GM18873 (cell line): ENCODE data around the gene ZFPM1.

Source experiments
- ATAC-seq: cut with Tn5 transposase; IDR thresholded peaks from one replicate; pipeline ENCODE4 v1.9.1; 2021; ENCODE audit warnings: mild to moderate bottlenecking, moderate library complexity, moderate number of reproducible peaks; ENCODE audit not compliant: unreplicated experiment, low FRiP score

The ZFPM1 gene

DNA sequence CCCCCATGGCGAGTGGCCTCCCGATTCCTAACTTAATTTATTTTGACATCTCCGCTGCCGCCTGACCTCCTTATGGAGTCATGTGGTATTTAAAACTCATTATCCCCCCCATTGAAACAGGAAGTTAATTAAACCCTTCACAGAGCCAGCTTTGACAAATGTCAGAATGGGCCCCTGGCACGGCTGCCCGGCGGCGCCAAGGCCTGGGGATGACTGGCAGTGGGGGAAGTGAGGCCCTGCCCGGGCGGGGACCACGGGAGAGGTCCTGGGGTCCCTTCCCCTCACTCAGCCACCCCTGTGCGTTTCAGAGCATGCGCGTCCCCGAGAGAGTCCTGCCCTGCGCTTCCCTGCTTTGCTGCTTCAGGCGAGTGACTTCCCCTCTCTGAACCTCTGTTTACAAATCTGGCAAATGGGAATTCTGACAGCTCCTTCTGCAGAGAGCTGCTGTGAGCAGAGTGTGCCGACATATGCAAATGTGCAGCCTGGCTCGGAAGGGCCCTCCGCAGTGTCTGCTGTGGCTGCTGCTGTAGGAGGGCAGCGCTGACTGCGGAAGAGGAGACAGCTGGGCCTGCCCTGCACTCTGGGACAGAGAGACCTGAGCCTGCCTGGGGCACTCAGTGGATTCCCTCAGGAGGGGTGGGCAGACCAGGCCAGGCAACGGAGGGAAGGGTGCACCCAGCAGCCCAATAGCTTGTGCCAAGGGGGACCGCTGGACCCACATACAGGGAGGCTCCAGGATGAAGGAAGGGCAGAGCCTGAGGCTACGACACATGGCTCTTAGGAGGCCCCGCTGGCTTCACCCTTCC is 4.4 kb upstream of the ZFPM1 start:
- no peak for ATAC-seq

DNA sequence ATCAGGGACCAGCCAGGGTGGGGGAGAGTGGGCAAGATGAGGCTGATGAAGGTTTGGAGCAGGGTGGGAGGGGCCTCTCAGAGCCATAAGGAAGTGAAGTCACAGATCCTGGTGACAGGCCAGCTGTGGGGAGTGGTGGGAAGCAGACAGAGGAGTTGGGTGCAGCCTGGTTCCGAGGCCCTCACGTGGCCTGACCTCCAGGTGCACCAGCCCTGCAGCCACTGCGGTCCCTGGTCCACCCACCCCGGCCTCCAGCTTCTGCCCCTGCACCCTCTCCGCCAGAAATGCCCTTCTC is 3.9 kb upstream of the ZFPM1 start:
- ATAC-seq: no peak

DNA sequence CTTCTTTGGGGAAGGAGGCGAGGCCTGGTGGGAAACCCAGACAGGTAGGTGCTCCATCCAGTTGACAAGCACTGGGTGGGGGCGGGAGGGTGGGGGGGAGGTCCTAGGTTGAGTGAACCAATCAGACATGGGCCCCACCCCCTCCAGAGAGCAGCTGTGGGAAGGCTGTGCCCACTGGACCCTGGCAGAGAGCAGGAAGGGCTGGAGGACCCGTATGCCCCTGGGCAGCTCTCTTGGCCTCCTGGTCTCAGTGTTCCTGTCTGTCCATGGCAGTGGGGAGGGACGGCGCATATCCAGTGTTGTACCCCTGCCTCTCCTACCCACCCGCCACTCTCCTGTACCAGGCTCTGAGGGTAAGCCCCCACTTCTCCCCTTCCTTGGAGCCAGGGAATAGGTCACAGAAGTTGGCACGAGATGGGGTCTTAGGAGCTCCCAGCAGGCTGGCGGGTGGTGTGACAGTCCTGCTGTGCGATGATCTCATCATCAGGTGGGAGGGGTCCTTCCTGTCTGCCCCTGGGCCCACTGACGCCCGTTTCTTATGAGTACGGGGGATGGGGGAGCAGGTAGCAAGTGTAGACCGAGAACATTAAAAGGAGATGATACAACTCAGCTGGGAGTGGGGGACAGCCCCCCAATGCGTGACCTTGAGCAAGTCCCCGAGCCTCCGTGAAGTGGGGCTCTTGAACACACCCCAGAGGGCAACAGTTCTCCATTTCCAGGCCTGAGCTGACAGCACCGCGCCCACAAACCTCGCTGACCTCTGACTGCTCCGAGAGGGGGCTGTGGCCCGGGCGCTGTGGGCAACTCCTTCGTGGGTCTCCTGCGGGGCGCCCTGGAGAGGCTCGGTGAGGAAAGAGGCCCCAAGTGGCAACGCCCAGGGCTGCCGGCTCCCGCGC is 1.2 kb upstream of the ZFPM1 start:
- no peak for ATAC-seq

DNA sequence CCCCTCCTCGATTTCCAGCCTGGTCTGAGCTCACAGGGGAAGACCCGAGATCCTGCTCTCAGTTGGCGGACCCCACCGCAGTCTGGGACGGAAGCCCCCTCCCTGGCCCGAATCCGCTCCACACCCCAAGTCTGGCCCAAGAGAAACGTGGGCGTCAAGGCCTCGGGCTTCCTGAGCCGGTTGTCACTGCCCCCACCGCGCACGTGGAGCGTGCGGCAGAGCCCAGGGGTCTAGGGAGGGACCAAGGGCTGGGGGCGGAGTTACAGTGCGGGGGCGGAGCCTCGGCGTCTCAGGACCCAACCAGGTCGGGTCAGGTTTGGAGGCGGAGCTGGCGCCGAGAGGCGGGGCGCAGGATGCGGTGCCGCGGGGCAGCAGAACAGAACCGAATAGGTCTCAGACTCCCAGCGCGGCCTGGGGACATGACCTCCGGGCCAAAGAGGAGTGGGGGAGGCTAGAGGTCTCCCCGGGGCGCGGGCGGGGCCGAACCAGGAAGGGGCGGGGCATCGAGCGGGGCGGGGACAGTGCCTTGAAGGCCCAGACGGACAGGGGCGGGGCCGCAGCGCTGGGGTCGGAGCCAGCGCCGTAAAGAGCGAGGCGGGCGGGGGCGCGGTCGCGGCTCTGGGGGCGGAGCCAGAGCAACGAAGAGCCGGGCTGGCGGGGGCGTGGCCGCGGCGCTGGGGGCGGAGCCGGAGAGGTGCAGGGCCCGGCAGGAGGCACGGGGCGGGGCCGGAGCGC is 431 bp upstream of the ZFPM1 start:
- ATAC-seq: peak; percentile 32

DNA sequence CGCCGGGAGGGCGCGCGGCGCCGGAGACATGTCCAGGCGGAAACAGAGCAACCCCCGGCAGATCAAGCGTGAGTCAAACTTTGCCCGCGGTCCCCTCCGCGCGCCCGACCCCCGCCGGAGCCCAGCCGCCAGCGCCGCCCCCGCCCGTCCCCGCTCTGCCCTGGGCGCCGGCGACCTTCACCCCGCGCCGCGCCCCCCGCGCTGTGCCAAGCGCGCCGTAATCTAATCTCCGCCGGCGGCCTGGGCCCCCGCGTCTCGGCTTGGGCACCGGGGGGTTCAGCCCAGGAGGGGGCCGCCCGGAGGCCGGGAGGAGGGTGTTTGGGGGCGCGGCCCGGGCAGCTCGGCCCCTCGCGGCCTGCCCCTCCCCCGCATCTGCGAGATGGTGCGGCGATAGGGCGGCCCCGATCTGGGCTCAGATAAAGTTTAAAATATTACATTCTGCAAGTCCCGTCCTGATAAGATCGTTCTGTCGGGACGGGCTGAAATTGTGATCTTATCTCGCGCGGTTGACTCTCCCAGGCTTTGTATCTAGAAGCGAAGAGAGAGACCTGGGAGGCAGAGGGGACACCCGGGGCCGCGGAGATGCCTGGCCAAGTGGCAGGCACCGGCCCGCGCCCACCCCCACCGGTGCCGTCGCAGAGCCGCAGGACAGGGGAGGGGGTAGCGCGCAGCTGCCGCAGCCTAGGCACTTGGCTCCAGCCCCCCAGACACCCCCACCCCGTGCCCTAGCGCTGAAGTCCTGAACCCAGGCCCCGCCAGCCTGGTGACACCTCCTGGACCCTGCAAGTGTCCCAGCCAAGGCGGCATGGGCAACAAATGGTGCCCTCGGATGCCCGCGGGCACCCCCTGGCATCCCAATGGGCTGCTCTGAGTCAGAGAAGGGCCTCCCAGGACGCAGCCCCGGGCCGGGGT is 787 bp downstream of the ZFPM1 start:
- ATAC-seq: no peak

DNA sequence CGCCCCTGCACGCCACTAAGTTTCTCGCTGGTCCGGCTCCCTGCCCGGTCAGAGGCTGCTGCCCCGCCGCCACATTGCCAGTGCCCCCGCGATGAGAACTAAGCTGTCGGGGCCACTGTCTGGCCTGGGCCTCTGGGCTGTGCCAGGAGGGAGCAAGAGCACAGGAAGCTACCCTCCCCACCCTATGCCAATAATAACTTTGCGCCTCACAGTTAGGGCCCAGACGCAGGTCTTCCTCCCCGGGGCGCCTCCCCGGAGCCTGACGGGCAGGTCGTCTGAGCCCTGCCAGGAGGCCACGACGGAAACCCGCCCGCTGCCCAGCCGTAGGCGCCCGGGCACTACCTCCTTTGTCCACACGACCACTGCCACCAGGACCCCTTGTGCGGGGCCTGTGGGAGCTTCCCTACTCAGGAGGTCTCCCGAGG is 1.5 kb downstream of the ZFPM1 start:
- ATAC-seq: no peak

DNA sequence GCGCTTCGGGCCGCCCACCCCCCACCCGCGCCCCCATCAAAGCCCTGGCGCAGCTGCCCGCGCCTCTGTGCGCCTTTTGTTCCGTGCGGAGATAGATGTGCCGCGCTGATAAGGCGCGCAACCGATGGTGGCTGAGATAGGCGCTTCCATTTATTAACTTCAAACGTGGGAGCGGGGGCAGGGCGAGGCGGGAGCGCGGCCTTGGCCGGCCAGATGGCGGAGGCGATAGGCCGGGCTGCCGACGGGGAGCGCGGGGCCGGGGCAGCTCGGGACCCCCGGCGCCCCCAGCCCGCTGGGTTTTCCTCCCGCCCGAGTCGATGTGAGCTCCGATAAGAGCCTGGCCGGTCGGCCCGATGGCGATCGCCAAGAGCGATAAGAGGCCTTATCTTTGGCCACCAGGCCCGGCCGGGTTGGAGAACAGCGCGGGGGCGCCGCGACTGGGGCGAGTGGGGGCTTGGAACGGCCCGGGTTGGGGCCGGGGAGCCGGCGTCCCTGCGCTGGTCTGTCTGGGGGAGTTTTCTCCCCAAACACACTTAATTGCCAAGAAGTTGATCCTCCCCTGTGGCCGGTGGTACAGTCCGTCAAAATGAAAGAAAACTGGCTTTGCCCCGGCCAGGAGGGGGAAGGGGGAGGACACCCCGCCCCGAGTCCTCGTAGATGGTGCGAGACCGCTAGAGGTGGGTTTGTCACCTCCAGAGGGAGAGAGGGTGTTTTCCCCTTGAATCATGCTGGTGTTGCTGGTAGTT is 2.7 kb downstream of the ZFPM1 start:
- no peak for ATAC-seq

DNA sequence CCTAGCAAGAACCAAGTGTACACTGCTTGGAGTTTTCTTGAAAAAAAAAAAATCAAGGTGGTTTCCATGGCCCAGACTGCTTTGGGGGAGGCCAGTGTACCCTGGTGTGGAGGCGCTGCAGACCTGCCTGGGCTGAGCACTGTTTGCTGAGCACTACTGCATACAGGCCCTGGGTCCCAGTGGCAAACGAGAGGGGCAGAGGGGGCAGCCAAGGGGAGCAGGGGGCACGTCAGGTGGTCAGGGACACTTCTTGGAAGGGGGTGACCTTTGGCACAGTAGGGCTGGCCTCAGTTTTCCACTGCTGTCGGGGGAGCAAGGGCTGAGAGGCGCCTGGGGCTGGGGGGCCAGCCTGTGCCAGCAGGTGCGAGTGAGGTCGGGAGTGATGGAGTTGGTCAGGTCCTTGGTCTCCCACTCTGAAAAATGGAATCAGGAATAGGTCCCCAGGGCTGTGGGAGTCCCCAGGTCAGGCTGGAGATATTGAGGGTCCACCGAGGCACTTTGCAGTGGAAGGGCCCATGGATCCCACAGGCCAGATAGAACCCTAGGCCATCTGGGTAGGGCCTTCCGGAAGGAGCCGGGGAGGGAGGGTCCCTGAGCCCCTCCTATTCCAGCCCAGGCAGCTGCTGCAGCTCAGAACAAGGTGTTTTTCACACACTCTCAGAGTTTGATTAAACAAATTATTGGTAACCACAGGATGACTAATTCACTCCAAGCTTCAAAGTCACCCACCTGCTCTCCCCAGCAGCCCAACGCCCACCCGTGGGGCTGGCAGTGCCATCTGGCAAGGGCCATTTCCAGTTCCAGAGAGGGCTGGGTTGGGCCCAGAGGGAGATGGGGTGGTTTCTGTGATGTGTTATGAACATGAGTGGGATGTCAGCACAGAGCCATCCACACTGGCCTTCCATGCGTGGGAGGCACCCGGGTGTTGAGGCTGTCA is 3.5 kb downstream of the ZFPM1 start:
- no peak for ATAC-seq

DNA sequence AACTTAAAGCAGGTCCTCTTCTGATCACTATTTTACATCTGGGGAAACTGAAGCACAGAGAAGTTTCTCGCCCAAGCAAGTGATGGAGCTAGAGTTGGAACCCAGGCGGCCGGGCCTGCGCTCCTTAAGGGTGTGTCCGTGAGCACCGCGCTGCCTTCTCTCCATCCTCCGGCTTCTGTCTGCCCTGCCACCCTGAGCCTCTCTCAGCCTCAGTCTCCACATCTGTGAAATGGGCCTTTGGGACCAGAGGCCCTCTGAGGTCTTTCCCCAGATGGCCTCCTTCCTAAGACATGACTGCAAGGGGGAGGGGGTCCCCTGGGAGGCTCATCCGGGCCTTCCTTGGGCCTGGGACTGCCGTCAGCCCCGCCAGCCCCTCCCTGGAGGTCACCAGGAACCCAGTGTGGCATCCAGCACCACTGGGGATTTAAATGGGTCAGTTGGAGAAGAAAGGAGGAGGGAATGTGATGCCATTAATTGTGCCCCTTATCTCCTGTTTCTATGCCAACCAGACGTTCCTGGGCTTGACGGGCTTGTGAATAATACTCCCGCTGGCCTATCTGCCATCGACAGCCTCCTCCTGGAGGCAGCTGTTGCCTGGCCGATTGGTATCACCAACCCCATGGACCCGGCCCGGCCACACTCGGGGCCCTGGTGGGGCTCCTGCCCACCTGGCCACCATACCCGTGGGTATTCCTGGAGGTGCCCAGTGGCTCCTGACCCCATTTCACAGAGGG is 5.1 kb downstream of the ZFPM1 start:
- no peak for ATAC-seq

DNA sequence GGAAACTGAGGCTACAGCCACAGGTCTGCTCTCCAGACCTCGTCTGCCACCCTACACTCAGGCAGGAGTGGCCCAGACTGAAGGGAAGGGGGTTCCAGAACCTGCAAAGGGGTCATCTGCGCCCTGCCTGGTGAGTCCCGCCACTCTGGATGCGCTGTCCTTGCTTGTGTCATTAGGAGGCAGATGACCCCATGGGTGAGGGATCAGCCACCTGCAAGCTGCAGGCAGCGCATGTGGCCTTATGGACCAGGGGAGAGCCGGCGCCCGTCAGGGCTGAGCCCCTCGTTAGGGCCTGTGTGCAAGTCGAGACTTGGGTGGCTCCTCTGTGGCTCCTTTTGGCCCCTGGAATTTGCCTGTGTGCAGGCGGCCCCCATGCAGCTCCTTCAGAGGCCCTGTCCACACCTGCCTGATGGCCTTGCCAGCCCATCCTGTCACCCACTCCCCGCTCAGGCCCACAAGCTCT is 5.7 kb downstream of the ZFPM1 start:
- ATAC-seq: no peak

DNA sequence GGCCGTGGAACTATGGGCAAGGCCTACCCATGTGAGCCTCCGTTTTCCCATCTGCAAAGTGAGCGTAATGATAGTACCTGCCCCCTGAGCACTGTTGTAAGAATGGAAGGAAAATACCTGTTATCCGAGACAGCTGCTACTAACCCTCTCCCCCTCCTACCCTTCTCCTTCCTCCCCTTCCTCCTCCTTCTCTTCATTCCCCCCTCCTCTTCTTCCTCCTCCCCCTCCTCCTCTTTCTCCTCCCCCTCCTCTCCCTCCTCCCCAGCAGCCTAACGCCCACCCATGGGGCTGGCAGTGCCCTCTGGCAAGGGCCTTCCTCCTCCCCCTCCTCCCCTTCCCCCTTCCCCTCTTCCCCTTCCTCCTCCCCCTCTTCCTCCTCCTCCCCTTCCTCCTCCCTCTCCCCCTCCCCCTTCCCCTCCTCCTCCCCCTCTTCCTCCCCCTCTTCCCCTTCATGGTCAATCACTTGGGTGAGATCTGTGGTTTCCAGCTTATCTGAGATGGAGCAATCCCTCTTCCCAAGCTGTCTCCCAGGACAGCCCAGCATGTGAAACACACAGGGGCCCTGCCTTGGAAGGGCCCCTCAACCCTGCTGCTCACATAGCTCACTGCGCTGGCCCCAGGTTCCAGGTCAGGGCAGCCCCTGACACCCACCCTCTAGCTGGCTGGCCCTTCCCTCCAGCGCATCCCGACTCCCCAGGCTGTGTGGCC is 6.4 kb downstream of the ZFPM1 start:
- no peak for ATAC-seq

DNA sequence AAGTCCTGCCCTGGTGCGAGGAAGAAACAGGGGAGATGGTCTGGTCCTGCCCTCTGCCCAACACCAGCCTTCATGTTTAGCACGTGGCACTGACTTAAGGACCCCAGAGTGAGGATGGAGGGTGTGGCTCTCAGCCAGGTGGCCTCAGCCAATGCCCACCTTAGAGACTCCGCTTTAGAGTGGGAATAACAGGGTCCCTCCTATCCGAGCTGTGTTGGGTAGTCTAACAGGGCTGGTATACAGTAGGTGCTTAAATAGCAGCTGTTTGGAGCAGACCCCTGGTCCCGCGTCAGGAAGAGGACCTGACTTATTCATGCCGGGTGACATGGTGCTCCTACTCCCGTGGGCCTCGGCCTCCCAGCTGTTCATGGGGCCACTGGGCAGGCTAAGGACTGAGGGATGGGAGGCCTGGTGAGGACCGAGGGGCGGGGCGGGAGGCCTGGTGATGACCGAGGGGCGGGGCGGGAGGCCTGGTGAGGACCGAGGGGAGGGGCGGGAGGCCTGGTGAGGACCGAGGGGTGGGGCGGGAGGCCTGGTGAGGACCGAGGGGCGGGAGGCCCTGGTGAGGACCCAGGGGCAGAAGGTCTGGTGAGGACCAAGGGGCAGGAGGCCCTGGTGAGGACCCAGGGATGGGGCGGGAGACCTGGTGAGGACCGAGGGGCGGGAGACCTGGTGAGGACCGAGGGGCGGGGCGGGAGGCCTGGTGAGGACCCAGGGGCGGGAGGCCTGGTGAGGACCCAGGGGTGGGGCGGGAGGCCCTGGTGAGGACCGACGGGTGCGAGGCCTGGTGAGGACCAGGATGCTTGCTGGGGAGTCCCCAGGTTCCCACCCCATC is 7.6 kb downstream of the ZFPM1 start:
- ATAC-seq: no peak

DNA sequence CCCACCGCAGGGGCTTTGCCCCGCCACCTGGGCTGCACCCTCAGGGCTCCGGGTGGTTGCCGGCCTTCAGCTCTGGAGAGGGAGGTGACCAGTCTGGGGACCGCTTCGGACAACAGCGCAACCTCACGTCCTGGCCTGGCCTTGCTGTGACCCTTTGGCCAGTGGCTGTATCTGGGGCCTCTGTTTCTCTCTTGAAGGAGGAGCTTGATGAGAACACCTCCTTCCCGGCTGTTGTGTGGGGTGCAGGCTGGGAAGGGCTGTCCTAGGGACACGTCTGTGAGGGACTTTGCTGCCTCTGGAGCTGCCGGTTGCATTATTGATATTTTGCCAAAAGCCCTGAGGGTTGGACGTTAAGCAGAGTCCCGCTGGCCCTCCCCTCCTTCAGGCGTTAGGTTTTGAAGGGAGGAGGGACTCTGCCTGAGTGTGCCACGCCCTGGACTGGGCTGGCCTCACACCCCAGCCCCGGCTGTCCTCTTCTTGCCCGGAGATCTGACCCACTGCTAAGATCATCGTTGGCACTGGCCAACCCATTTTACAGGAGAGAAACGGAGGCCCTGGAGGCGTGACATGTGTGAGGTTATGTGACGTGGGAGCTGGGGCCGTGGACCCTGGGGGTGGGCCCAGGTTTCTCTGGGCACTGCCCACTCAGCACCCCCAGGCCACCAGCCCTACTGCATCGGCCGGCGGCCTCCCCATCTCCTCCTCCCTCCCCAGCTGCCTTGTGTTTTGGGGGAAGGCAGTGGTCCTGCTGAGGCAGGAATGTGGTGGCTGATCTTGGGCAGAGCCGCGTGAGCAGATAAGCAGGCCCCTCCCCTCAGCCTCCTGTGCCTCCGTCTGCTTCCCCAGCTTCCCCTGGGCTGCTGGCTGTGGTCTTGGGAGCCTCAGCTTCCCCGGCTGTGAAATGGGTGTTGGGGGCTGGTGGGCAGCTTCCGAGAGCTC is 8.5 kb downstream of the ZFPM1 start:
- no peak for ATAC-seq

DNA sequence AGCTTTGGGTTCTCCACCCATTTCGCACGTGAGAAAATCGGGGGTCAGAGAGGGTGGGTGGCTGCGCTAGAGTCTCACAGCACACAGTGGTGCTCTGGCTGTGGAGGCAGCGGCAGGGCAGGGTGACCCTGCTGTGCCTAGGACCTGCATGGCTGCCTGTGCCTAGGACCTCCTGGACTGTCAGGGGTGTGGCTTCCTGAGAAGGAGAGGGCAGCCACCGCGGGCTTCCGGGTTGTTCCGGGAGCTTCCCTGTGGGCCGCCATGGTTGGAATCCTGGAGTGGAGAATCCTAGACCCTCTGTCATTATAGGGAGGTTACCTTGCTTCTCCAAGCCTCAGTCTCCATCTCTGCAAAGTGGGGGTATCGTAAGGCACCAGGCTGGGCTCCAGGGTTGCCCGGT is 9.3 kb downstream of the ZFPM1 start:
- no peak for ATAC-seq

DNA sequence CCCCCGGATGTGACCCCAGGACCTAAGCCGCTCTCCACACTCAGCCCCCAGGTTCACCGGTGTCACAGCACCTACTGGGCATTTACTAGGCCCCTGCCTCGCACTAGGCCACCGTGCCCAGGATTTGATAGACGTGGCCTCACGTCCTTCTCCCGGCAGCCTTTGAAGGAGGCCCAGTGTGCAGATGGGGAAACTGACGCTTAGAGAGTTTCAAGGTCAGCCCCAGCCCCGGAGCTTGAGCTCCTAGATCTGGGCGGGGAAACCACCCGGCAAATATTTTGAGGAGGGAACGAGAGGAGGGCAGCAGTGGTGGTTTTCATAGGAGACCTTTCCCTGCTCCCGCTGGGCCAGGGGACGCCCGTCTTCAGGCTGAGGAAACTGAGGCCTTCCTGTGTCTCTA is 10.3 kb downstream of the ZFPM1 start:
- no peak for ATAC-seq
